GM23338 (cell line): ENCODE data around the gene LYVE1. TPM values are rescaled to one million over a fixed set of nuclear protein-coding genes. Genes with fewer than 3 reads are reported as not detected.

Experiments used
- ATAC-seq: fragments of 200-7000 bp; cut with Tn5 transposase; 3 replicates; pipeline ENCODE4 v1.9.1; 2020
- DNase-seq: peaks from one replicate; pipeline ENCODE4 v3.0.0-alpha.2; 2015; ENCODE audit warnings: low spot score
- H2AFZ ChIP-seq: fragments of 200-600 bp; sonication (generic); 2 replicates; pipeline ENCODE4 v1.8.0; 2016; ENCODE audit warnings: antibody characterized with exemption, mild to moderate bottlenecking, moderate library complexity
- H3F3A ChIP-seq: fragments of 200-600 bp; sonication (generic); replicated peaks from 2 replicates; pipeline ENCODE4 v1.8.0; 2017; ENCODE audit warnings: antibody characterized with exemption, mixed run types, low read depth
- H3K27ac ChIP-seq: fragments of 200-600 bp; sonication (generic); 2 replicates; pipeline ENCODE4 v1.6.1; 2016; ENCODE audit warnings: low read depth
- H3K27me3 ChIP-seq: fragments of 200-600 bp; sonication (generic); 2 replicates; pipeline ENCODE4 v1.8.0; 2016; ENCODE audit warnings: mild to moderate bottlenecking, mixed run types, moderate library complexity; ENCODE audit not compliant: insufficient read depth
- H3K36me3 ChIP-seq: fragments of 200-600 bp; sonication (generic); 2 replicates; pipeline ENCODE4 v1.8.0; 2016; ENCODE audit warnings: mild to moderate bottlenecking; ENCODE audit not compliant: insufficient read depth
- H3K4me1 ChIP-seq: fragments of 200-600 bp; sonication (generic); 2 replicates; pipeline ENCODE4 v1.8.0; 2016; ENCODE audit warnings: mild to moderate bottlenecking, moderate library complexity; ENCODE audit not compliant: insufficient read depth
- H3K4me2 ChIP-seq: fragments of 200-600 bp; sonication (generic); 2 replicates; pipeline ENCODE4 v1.7.1; 2017; ENCODE audit warnings: mixed run types
- H3K4me3 ChIP-seq: fragments of 200-600 bp; sonication (generic); 2 replicates; pipeline ENCODE4 v1.6.1; 2016; ENCODE audit warnings: mixed run types
- H3K79me2 ChIP-seq: fragments of 200-600 bp; sonication (generic); replicated peaks from 2 replicates; pipeline ENCODE4 v1.8.0; 2017; ENCODE audit warnings: mild to moderate bottlenecking; ENCODE audit not compliant: insufficient read depth
- H3K9me2 ChIP-seq: fragments of 200-600 bp; sonication (generic); 2 replicates; pipeline ENCODE4 v1.8.0; 2017; ENCODE audit not compliant: insufficient read depth
- H4K20me1 ChIP-seq: fragments of 200-600 bp; sonication (generic); replicated peaks from 2 replicates; pipeline ENCODE4 v1.8.0; 2017; ENCODE audit warnings: mild to moderate bottlenecking; ENCODE audit not compliant: insufficient read depth
- H3K27ac Mint-ChIP-seq: 2 replicates; pipeline ENCODE4 v1.8.0; 2020; ENCODE audit warnings: inconsistent platforms, mild to moderate bottlenecking, moderate library complexity, mixed read lengths
- H3K27me3 Mint-ChIP-seq: 3 replicates; pipeline ENCODE4 v1.8.0; 2022; ENCODE audit warnings: low read depth, mild to moderate bottlenecking, moderate library complexity, mixed read lengths, inconsistent platforms; ENCODE audit not compliant: insufficient read depth, poor library complexity
- H3K36me3 Mint-ChIP-seq: 3 replicates; pipeline ENCODE4 v1.8.0; 2021; ENCODE audit warnings: low read depth, mild to moderate bottlenecking, inconsistent platforms, moderate library complexity, mixed read lengths
- H3K4me1 Mint-ChIP-seq: 3 replicates; pipeline ENCODE4 v1.8.0; 2020; ENCODE audit warnings: mild to moderate bottlenecking, inconsistent platforms, mixed read lengths
- H3K4me3 Mint-ChIP-seq: 3 replicates; pipeline ENCODE4 v1.8.0; 2021; ENCODE audit warnings: moderate library complexity, mild to moderate bottlenecking, inconsistent platforms, mixed read lengths
- H3K9me3 Mint-ChIP-seq: 3 replicates; pipeline ENCODE4 v1.8.0; 2020; ENCODE audit warnings: moderate library complexity, mild to moderate bottlenecking, inconsistent platforms, mixed read lengths
- CREB1 ChIP-seq: fragments of 250-450 bp; sonication (Bioruptor Pico); IDR thresholded peaks from 2 replicates; pipeline ENCODE4 v1.5.0; 2020; ENCODE audit warnings: low read depth, mild to moderate bottlenecking, moderate library complexity
- CTCF ChIP-seq, 2 experiments: fragments of 200-600 bp in 1 of 2; sonication (generic) in 1 of 2; conservative IDR thresholded peaks; 2 replicates each; pipeline versions ENCODE4 v1.5.1 to v1.6.1; 2016 to 2017; ENCODE audit warnings: antibody characterized with exemption in 2 of 2, low read depth in 2 of 2, mild to moderate bottlenecking in 2 of 2, moderate library complexity in 1 of 2
- ETS1 ChIP-seq: IDR thresholded peaks from 2 replicates; pipeline ENCODE4 v1.6.1; 2016; ENCODE audit warnings: antibody characterized with exemption
- EZH2phosphoT487 ChIP-seq: fragments of 200-600 bp; sonication (generic); IDR thresholded peaks from one replicate; pipeline ENCODE4 v1.8.1; 2018; ENCODE audit warnings: antibody characterized with exemption; ENCODE audit not compliant: unreplicated experiment
- NANOG ChIP-seq: IDR thresholded peaks from 2 replicates; pipeline ENCODE4 v1.6.1; 2016; ENCODE audit warnings: antibody characterized with exemption, borderline replicate concordance
- POLR2AphosphoS5 ChIP-seq: IDR thresholded peaks from 2 replicates; pipeline ENCODE4 v1.6.1; 2016; ENCODE audit warnings: antibody characterized with exemption, low read depth
- REST ChIP-seq: IDR thresholded peaks from one replicate; pipeline ENCODE4 v1.6.1; 2018; ENCODE audit warnings: antibody characterized with exemption; ENCODE audit not compliant: unreplicated experiment
- STAT1 ChIP-seq: IDR thresholded peaks from one replicate; pipeline ENCODE4 v1.6.1; 2016; ENCODE audit warnings: antibody characterized with exemption; ENCODE audit not compliant: unreplicated experiment
- ZNF114 ChIP-seq: fragments of 250-450 bp; sonication (Bioruptor Pico); IDR thresholded peaks from 2 replicates; pipeline ENCODE4 v1.5.0; 2020; ENCODE audit warnings: mild to moderate bottlenecking, moderate library complexity
- ZNF331 ChIP-seq: fragments of 250-450 bp; sonication (Bioruptor Pico); IDR thresholded peaks from 2 replicates; pipeline ENCODE4 v1.5.0; 2020; ENCODE audit warnings: low read depth, mild to moderate bottlenecking, moderate library complexity
- polyA plus RNA-seq: library from polyadenylated mRNA; unstranded; fragments of >200 nt; fragmentation: Nextera tagmentation; extraction: Ambion mirVana; gene quantifications from 2 replicates; pipeline ENCODE4 v1.2.1, GENCODE V29; 2016
- total RNA-seq: library from RNA; depleted of rRNA; stranded (reverse); fragments of >200 nt; shearing (Covaris generic); gene quantifications from 2 replicates; pipeline ENCODE4 v1.2.3, GENCODE V29; 2014

The LYVE1 gene
- total and polyA plus RNA-seq, 2 experiments from 2014 or later: 0.94 TPM; not detected in 1

- peaks cover 8% of the 10 kb centered on the region for H3K4me1 Mint-ChIP-seq
- H3K27me3 Mint-ChIP-seq: peaks cover 6% of the 10 kb centered on the region
- peak overlapping the region; percentile 90 for H3K4me3 Mint-ChIP-seq
- peaks cover 9% of the 10 kb centered on the region; the same call in 1 of the 2 replicates for H3K27me3 ChIP-seq
- peaks cover 16% of the 10 kb centered on the region for H3K9me3 Mint-ChIP-seq
- peak overlapping the region; percentile 73 for H2AFZ ChIP-seq
- H4K20me1 ChIP-seq: no peaks in the 10 kb centered on the region
- H3K27ac Mint-ChIP-seq: peak overlapping the region; percentile 75; the same call in 1 of the 2 replicates
- peak overlapping the region; percentile 56 for H3K4me3 ChIP-seq
- no peak for TF ChIP-seq CREB1 (CRISPR knock-in tag)
- no peak for TF ChIP-seq CTCF (conservative IDR thresholded peaks at IDR 0.05; ENCODE audit: low read depth in 2 of 2)
- TF ChIP-seq NANOG: no peak
- no peaks in the 10 kb centered on the region for H3F3A ChIP-seq
- no peaks in the 10 kb centered on the region for H3K79me2 ChIP-seq
- no peaks in the 10 kb centered on the region for H3K36me3 ChIP-seq
- ATAC-seq (peak; percentile 68), DNase-seq (peak; percentile 58)
- H3K27ac ChIP-seq: peak overlapping the region; percentile 72
- peak overlapping the region; percentile 81 for H3K4me2 ChIP-seq
- H3K4me1 ChIP-seq: peaks cover 9% of the 10 kb centered on the region
- peaks cover 3% of the 10 kb centered on the region for H3K36me3 Mint-ChIP-seq
- H3K9me2 ChIP-seq: no peaks in the 10 kb centered on the region
Measured at GRCh38 chr11:10540546-10540914, 27.9 kb downstream of the LYVE1 start.

- Histone ChIP-seq H3K79me2 (no peaks in the 10 kb centered on the region), H3K27me3 (peaks cover 9% of the 10 kb centered on the region; the same call in 1 of the 2 replicates), H4K20me1 (no peaks in the 10 kb centered on the region), H3K4me2 (no peak overlapping the region), H3K4me1 (peaks cover 9% of the 10 kb centered on the region), H2AFZ (no peak overlapping the region), H3K4me3 (no peak overlapping the region), H3F3A (no peaks in the 10 kb centered on the region), H3K27ac (no peak overlapping the region), H3K36me3 (no peaks in the 10 kb centered on the region), H3K9me2 (no peaks in the 10 kb centered on the region)
- Mint-ChIP-seq H3K9me3 (peaks cover 14% of the 10 kb centered on the region), H3K4me1 (peaks cover 8% of the 10 kb centered on the region), H3K36me3 (peaks cover 3% of the 10 kb centered on the region), H3K4me3 (peak overlapping the region; percentile 90; the same call in 2 of the 3 replicates), H3K27ac (no peak overlapping the region), H3K27me3 (peaks cover 6% of the 10 kb centered on the region)
- TF ChIP-seq CREB1 (CRISPR knock-in tag) (no peak), CTCF (conservative IDR thresholded peaks at IDR 0.05; ENCODE audit: low read depth in 2 of 2) (no peak), STAT1 (no peak), ZNF331 (CRISPR knock-in tag) (no peak)
- DNase-seq (no peak), ATAC-seq (no peak)
Measured at GRCh38 chr11:10539339-10539738, 29.1 kb downstream of the LYVE1 start.

- no peaks in the 10 kb centered on the region for H3K9me2 ChIP-seq
- H2AFZ ChIP-seq: no peak overlapping the region
- no peaks in the 10 kb centered on the region; the same call in 2 of the 3 replicates for H3K36me3 Mint-ChIP-seq
- no peak overlapping the region for H3K4me3 Mint-ChIP-seq
- H3K36me3 ChIP-seq: no peaks in the 10 kb centered on the region
- H3K79me2 ChIP-seq: no peaks in the 10 kb centered on the region
- no peak overlapping the region for H3K4me3 ChIP-seq
- H3K27me3 Mint-ChIP-seq: peaks cover 6% of the 10 kb centered on the region
- H4K20me1 ChIP-seq: no peaks in the 10 kb centered on the region
- no peak overlapping the region for H3K27ac ChIP-seq
- no peak overlapping the region for H3K27ac Mint-ChIP-seq
- H3K4me1 Mint-ChIP-seq: peaks cover 8% of the 10 kb centered on the region
- peaks cover 9% of the 10 kb centered on the region for H3K4me1 ChIP-seq
- no peak for ATAC-seq
- H3K9me3 Mint-ChIP-seq: peaks cover 10% of the 10 kb centered on the region
- H3K4me2 ChIP-seq: no peak overlapping the region
- DNase-seq: no peak
- no peaks in the 10 kb centered on the region for H3F3A ChIP-seq
- peaks cover 9% of the 10 kb centered on the region; the same call in 1 of the 2 replicates for H3K27me3 ChIP-seq
- TF ChIP-seq ZNF331 (CRISPR knock-in tag) (no peak), ETS1 (no peak), REST (no peak), EZH2phosphoT487 (no peak), POLR2AphosphoS5 (no peak), NANOG (no peak), ZNF114 (CRISPR knock-in tag) (no peak)
Measured at GRCh38 chr11:10538924-10539323, 29.5 kb downstream of the LYVE1 start.
